SJCRH30 (cell line): Measurements from ENCODE around the gene PANX1. TPM values are rescaled to one million over a fixed set of nuclear protein-coding genes. Genes with fewer than 3 reads are reported as not detected.
"Not testable (repeated sequence)": the region's sequence is repeated elsewhere in the genome, so short reads cannot be mapped to it uniquely, and the experiment has no call there.

Source experiments
- DNase-seq, 2 experiments: peaks; one replicate each; pipeline ENCODE4 v3.0.0-alpha.2; 2015 to 2020
- H3K27ac ChIP-seq: fragments of 250-450 bp; sonication (Bioruptor Pico); 2 replicates; pipeline ENCODE4 v1.5.1; 2020; ENCODE audit warnings: mild to moderate bottlenecking, moderate library complexity
- H3K27me3 ChIP-seq: fragments of 250-450 bp; sonication (Bioruptor Pico); 2 replicates; pipeline ENCODE4 v1.5.1; 2020; ENCODE audit warnings: mild to moderate bottlenecking, moderate library complexity
- H3K36me3 ChIP-seq: fragments of 250-450 bp; sonication (Bioruptor Pico); 2 replicates; pipeline ENCODE4 v1.5.1; 2020; ENCODE audit warnings: mild to moderate bottlenecking, moderate library complexity
- H3K4me1 ChIP-seq: fragments of 250-450 bp; sonication (Bioruptor Pico); 2 replicates; pipeline ENCODE4 v1.5.1; 2020; ENCODE audit warnings: mild to moderate bottlenecking, moderate library complexity
- H3K4me3 ChIP-seq: fragments of 250-450 bp; sonication (Bioruptor Pico); 2 replicates; pipeline ENCODE4 v1.5.1; 2020; ENCODE audit warnings: mild to moderate bottlenecking, moderate library complexity
- H3K9me3 ChIP-seq: fragments of 250-450 bp; sonication (Bioruptor Pico); replicated peaks from 2 replicates; pipeline ENCODE4 v1.5.1; 2020; ENCODE audit warnings: mild to moderate bottlenecking, moderate library complexity
- total RNA-seq: library from RNA; depleted of rRNA; stranded (reverse); fragments of >200 nt; shearing (Covaris generic); gene quantifications from 2 replicates; pipeline ENCODE4 v1.2.3, GENCODE V29; 2014

Gene PANX1
- total RNA-seq, 1 experiment from 2014 or later: 22.5 TPM

DNA sequence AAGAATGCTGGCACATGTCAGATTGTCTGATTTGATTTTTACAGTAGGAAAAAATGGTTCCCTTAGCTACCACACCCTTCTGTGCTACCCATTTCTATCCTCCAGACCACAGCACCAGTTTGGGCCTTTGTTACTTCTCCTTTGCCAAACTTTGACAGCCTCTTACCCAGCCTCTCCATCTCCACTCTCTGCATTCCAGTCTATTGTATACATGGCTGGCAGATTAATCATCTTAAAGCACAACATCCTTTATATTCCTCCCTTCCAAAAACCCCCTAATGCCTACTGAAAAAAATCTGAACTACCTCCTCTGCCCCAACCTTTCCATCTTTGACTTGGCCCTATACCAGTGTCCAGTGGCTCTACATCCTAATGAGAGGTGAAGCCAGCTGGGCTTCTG, 10.8 kb upstream of the PANX1 start:
- Histone ChIP-seq H3K36me3 (no peaks in the 10 kb centered on the region), H3K9me3 (no peaks in the 10 kb centered on the region), H3K27me3 (no peaks in the 10 kb centered on the region), H3K27ac (no peak overlapping the region), H3K4me3 (no peak overlapping the region), H3K4me1 (no peaks in the 10 kb centered on the region)
- DNase-seq: no peak

DNA sequence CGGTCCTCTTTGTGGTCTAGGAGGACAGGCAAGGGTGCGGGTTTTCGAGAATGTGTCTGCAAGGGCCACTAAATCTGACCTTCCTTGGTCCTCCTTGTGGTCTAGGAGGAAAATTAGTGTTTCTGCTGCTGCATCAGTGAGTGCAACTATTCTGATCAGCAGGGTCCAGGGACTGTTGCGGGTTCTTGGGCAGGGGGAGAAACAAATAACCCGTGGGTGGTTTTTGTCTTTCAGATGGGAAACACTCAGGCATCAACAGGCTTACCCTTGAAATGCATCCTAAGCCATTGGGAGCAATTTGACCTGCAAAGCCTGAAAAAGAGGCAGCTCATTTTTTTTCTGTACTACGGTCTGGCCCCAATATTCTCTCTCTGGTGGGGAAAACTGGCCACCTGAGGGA, 9.0 kb upstream of the PANX1 start:
- H3K27ac ChIP-seq, H3K4me1 ChIP-seq, H3K27me3 ChIP-seq, DNase-seq, H3K9me3 ChIP-seq, H3K36me3 ChIP-seq, H3K4me3 ChIP-seq: not testable (repeated sequence)

DNA sequence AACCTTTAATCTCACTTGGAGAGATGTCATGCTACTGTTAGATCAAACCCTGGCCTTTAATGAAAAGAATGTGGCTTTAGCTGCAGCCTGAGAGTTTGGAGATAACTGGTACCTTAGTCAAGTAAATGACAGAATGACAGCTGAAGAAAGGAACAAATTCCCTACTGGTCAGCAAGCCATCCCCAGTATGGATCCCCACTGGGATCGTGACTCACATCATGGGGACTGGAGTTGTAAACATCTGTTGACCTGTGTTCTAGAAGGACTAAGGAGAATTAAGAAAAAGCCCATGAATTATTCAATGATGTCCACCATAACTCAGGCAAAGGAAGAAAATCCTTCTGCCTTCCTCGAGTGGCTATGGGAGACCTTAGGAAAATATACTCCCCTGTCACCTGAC, 8.1 kb upstream of the PANX1 start:
- H3K4me3 ChIP-seq: not testable (repeated sequence)

DNA sequence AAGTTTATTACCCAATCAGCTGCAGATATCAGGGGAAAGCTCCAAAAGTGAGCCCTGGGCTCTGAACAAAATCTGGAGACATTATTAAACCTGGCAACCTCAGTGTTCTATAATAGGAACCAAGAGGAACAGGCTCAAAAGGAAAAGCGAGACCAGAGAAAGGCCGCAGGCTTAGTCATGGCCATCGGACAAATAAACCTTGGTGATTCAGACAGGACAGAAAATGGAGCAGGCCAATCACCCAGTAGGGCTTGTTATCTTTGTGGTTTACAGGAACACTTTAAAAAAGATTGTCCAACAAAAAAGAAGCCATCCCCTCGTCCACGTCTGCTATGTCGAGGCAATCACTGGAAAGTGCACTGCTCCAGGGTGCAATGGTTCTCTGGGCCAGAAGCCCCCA, 7.7 kb upstream of the PANX1 start:
- Histone ChIP-seq H3K27ac (no peak overlapping the region), H3K4me3 (no peak overlapping the region), H3K27me3 (no peaks in the 10 kb centered on the region), H3K9me3 (no peaks in the 10 kb centered on the region), H3K36me3 (no peaks in the 10 kb centered on the region), H3K4me1 (no peaks in the 10 kb centered on the region)
- DNase-seq: no peak

More for the DNA sequence above, 8.1 kb upstream of the PANX1 start:
- not testable (repeated sequence) for H3K27me3 ChIP-seq, H3K27ac ChIP-seq, H3K9me3 ChIP-seq, H3K36me3 ChIP-seq, DNase-seq, H3K4me1 ChIP-seq

DNA sequence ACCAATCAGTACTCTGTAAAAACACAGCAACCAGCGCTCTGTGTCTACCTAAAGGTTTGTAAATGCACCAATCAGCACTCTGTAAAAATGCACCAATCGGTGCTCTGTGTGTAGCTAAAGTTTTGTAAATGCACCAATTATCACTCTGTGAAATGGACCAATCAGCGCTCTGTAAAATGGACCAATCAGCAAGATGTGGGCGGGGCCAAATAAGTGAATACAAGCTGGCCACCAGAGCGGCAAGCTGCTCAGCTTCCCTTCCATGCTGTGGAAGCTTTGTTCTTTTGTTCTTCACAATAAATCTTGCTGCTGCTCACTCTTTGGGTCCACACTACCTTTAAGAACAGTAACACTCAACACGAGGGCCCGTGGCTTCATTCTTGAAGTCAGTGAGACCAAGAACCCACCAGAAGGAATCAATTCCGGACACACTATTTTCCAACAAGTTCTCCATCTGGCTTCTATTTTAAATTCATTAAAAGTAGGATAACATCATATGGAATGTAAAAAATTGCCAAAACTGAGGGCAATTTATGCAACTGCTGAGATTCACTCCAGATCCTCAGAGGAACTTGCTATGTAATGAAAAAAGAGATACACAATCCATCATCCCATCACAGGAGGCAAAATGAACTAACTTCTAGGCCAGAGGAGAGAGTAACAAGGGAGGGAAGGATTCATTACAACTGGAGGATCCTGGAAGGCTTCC, 3.1 kb upstream of the PANX1 start:
- H3K4me3 ChIP-seq: no peak overlapping the region
- no peaks in the 10 kb centered on the region for H3K9me3 ChIP-seq
- no peak overlapping the region for H3K27ac ChIP-seq
- no peak for DNase-seq
- H3K27me3 ChIP-seq: no peaks in the 10 kb centered on the region
- H3K36me3 ChIP-seq: no peaks in the 10 kb centered on the region
- no peaks in the 10 kb centered on the region for H3K4me1 ChIP-seq

DNA sequence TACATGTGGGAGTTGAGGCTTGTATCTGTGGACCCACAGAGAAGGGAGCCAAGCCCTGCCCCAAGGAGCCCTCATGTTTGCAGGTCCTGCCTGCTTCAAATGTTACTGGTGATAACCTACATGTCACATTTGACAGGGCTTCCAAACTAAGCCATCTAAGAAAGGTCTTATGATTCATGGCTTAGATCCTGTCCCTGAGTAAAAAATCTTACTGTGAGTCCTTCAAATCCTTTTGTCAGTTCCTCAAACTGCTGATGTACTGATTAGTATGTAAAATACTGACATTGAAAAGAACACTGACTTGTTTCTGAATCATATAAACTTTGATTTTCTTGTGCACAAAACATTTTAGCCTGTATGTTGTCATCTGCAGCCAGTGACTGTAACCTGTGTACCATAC, 1.0 kb upstream of the PANX1 start:
- Histone ChIP-seq H3K4me3 (peak overlapping the region; percentile 88), H3K4me1 (no peaks in the 10 kb centered on the region), H3K9me3 (no peaks in the 10 kb centered on the region), H3K27ac (no peak overlapping the region), H3K36me3 (no peaks in the 10 kb centered on the region), H3K27me3 (no peaks in the 10 kb centered on the region)
- DNase-seq: no peak

DNA sequence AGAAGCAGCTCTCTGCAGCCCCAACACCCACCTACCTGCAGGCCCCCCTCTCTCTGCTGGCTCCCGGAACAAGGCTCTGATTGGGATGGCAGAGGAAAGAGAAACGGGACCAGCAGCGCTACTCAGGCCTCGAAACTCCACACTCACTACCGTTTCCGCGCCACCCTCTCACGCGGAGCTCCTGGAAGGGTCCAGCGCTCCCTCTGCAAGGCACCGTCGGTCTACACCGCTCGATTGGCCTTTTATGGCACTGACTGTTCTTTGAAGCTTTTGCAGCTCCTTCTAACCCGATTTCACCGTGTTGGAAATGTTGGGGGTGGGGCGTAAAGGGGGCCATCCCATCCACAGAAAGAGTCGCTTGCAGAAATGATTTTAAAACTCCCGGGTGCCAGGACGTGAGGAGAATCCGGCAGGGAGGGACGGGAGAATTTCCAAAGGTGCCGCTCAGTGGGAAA, 323 bp upstream of the PANX1 start:
- Histone ChIP-seq H3K36me3 (no peaks in the 10 kb centered on the region), H3K4me3 (peak overlapping the region; percentile 88), H3K27ac (peak overlapping the region; percentile 93), H3K27me3 (no peaks in the 10 kb centered on the region), H3K4me1 (no peaks in the 10 kb centered on the region), H3K9me3 (no peaks in the 10 kb centered on the region)
- DNase-seq: peak; percentile 31 to 49

DNA sequence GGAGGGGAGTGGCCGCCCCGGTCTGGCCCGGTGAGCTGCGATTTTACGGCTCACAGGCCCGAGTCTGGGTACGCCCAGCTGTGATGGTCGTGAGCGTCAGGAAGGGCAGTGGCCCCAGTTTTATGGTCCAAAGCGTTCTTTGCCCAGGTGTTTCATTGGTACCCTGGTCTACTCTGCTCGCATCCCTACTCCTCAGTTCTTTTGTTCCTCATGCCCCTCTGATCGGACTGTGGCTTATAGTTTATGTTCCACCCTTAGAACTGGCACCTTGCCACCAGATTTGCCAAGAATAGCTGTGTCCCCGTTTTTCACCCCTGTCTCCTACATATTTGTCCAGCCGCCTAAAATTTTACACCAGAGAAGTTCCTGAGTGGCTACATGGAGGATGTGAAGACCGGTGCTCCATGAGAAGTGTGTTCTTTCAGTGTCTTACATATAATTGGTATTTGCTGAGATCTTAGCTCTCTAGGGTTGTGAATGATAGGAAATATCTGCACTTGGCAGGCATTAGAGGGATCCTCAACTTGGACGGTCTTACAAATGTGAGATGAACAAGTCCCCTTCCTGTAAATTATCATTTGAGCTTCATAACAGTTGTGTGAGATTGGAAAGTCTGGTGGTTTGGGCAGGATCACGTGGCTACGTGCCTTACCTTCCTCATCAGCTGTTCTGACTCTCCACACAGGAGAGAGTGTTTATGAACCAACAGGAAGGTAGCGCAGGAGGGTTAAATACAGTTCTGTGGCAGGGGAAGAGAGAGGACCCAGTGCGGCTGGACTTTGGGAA, 1.1 kb downstream of the PANX1 start:
- Histone ChIP-seq H3K4me1 (peaks cover 4% of the 10 kb centered on the region), H3K4me3 (peak overlapping the region; percentile 88), H3K27me3 (no peaks in the 10 kb centered on the region), H3K36me3 (no peaks in the 10 kb centered on the region), H3K27ac (peak overlapping the region; percentile 93), H3K9me3 (no peaks in the 10 kb centered on the region)
- DNase-seq: no peak

DNA sequence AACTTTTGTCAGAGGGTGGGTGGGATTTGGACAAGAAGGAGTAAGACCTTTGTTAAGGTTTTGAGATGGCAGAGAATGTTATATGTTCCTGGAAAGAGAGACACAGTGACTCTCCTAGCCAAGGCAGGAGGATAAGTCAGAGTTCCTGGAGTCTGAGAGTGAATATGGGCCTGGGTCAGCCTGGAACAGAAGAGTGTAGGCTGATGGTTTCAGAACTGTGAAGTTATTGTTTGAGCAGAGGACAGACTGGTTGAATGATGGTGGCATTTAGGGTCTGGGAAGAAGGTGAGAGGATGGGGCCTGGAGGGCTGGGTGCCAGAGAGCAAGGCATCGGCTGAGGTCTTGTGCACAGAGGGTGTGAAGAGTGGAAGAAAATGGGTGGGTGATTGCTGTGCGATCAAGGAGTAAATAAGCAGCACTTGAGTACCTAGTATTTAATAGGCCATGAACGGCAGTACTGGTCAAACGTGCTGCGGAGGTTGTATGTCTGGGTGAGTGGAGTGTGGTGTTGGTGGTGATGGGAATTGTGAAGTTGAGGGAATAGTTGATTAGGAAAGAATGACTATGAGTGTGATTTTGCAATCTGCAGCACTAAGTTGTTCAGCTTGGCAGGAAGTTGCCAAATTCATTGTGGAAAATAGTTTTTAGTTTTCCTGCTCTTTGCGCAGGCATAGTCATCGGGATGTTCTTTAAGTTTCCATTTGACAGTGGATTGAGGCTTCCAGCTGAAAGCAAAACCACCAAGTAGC, 1.8 kb downstream of the PANX1 start:
- Histone ChIP-seq H3K4me3 (peak overlapping the region; percentile 88), H3K4me1 (peaks cover 9% of the 10 kb centered on the region), H3K27ac (peak overlapping the region; percentile 93; the same call in 1 of the 2 replicates), H3K36me3 (no peaks in the 10 kb centered on the region), H3K9me3 (no peaks in the 10 kb centered on the region), H3K27me3 (no peaks in the 10 kb centered on the region)
- no peak for DNase-seq

DNA sequence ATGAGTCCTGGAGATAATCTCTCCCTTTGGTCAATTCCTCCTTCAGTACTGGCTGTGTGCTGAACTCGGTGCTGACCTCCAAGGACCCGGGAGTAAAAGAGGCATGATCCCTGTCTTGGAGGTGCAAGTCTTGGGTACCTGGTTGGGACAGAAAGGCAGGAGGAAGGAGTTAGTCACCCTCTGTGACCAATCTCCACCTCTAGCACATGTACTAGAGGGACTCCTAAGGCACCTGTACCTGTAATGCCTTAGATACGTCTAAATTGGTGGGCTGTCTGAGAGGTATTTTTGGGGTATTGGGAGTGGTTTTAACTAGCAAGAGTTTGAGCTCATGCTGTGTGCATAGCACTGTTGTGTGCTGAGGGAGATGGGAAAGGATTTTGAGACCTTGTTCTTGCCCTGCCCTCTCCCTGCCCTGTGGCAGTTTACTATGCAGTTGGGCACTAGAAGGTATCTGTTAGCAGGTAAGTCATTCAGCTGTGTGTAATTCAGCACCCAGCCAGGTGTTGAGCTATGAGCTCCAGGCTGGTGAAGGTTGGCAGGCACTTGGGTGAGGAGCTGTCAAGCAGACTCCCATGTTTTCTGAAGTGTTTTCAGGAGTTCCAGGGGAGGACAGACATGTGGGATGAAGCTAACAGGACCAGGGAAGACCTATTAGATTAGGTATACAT, 2.5 kb downstream of the PANX1 start:
- Histone ChIP-seq H3K27me3 (no peaks in the 10 kb centered on the region), H3K27ac (no peak overlapping the region), H3K4me1 (peaks cover 14% of the 10 kb centered on the region), H3K36me3 (no peaks in the 10 kb centered on the region), H3K9me3 (no peaks in the 10 kb centered on the region), H3K4me3 (no peak overlapping the region)
- no peak for DNase-seq

DNA sequence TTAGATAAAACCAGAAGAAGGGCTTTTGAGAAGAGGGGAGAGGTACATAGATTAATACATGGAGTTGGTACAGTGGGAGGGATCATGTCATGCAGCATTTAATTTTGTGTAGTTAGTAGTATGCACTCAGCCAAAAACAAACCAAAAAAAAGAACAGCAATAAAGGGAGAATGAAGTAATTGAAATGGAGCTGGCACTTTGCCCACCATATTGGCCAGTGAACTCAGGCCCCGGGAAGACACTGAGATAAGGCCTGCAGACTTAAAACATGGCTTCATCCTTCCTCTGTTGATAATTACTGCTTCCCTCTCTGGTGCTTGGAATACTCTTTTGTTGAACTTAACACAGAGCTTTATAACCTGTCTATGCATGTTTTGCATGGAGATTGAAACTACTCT, 3.1 kb downstream of the PANX1 start:
- Histone ChIP-seq H3K9me3 (no peaks in the 10 kb centered on the region), H3K36me3 (no peaks in the 10 kb centered on the region), H3K27ac (no peak overlapping the region), H3K4me3 (no peak overlapping the region), H3K27me3 (no peaks in the 10 kb centered on the region), H3K4me1 (peaks cover 16% of the 10 kb centered on the region)
- no peak for DNase-seq

DNA sequence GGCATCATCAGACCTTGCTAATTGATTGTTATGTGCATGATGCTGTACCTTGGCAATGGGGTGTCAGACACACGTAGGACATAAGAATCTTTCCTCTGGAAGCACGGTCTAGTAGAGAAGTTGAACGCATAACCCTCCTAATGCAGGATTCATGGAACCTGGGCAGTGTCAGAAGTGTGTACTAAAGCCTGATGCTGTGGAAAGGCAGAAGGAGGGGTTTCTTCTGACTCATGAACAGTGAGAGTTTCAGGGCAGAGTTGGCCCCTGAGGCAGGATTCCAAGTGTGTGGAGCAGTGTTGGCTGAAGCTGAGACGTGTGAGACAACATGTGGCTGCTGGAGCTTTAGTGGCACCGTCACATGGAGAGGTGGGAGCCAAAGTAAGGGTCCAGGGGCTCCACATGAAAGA, 3.5 kb downstream of the PANX1 start:
- H3K4me3 ChIP-seq: no peak overlapping the region
- H3K36me3 ChIP-seq: no peaks in the 10 kb centered on the region
- DNase-seq: no peak
- no peak overlapping the region for H3K27ac ChIP-seq
- H3K27me3 ChIP-seq: no peaks in the 10 kb centered on the region
- H3K4me1 ChIP-seq: peaks cover 16% of the 10 kb centered on the region
- no peaks in the 10 kb centered on the region for H3K9me3 ChIP-seq

DNA sequence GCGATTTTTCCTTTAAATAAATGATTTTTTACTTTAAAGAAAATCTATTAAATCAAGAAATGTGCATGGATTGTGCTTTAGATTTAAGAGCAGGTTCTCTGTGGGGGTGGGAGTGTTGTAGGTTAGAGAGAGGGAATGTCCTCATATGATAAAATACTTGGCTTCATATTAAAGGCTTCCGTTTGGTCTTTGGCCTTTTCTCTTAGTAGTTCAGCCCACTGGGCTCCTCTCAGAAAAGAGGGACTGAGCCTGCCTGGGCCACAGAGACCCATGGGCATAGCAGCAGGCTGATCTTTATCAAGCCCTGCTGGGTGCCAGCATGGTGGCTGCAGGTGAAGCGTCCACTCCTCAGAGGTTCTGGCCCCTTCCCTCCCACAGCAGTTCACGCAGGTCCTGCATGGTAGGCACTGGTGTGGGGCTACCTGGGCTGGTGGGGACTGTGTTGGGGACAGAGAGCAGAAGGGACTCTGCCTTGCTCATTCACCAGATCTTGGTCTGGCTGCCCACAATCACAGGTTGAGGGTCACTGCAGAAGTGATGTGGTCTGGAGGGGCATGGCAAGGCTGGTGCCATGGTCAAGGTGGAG, 4.3 kb downstream of the PANX1 start:
- no peaks in the 10 kb centered on the region for H3K9me3 ChIP-seq
- no peak overlapping the region for H3K27ac ChIP-seq
- H3K4me1 ChIP-seq: peaks cover 16% of the 10 kb centered on the region
- DNase-seq: no peak
- no peaks in the 10 kb centered on the region for H3K27me3 ChIP-seq
- no peaks in the 10 kb centered on the region for H3K36me3 ChIP-seq
- no peak overlapping the region for H3K4me3 ChIP-seq

DNA sequence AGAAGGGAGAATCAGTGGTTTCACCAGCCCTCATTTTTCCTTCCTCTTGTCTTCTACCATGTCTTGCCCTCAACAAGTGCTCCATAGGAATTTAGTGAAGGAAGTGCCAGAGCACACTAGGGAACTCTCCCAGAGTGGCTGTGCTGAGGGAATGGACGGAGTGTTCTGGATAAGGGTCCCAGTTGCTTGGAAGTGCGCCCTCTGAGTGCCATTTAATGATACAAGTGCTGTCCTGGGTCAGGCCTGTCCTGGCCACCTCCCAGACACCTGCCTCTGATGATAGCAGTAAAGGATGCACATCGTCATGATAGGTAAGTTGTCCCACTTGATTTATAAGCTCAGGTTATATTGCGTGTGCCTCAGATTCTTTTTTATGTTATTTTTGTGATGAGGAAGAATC, 5.1 kb downstream of the PANX1 start:
- no peaks in the 10 kb centered on the region for H3K36me3 ChIP-seq
- no peak overlapping the region for H3K4me3 ChIP-seq
- DNase-seq: no peak
- H3K27me3 ChIP-seq: no peaks in the 10 kb centered on the region
- no peaks in the 10 kb centered on the region for H3K9me3 ChIP-seq
- H3K27ac ChIP-seq: no peak overlapping the region
- H3K4me1 ChIP-seq: peaks cover 16% of the 10 kb centered on the region
